Kidney (tissue), 14 donors: ENCODE data around the gene WNT3A. TPM values are rescaled to one million over a fixed set of nuclear protein-coding genes. Genes with fewer than 3 reads are reported as not detected.

Source experiments
- DNase-seq, 5 donors: peaks; one replicate each; pipeline ENCODE4 v3.0.0-alpha.2; 2013 to 2020
- FAIRE-seq: peaks from 2 replicates; lab custom pipeline; 2012; peaks lifted over from hg19 to GRCh38; lab: Jason Lieb, UNC
- H3K27ac ChIP-seq, 2 donors: one replicate each; pipeline ENCODE4 v1.7.0; 2013; ENCODE audit warnings: low read depth in 2 of 2, low read length in 2 of 2, inconsistent platforms in 1 of 2
- H3K27me3 ChIP-seq: one replicate; pipeline ENCODE4 v1.7.1; 2013; ENCODE audit warnings: low read length, inconsistent platforms; ENCODE audit not compliant: control insufficient read depth, insufficient read depth
- H3K36me3 ChIP-seq, 3 donors: one replicate each; pipeline versions ENCODE4 v1.7.0 to v1.7.1; 2013; ENCODE audit warnings: low read length in 3 of 3, control low read depth in 1 of 3, inconsistent platforms in 1 of 3; ENCODE audit not compliant: insufficient read depth in 3 of 3, control insufficient read depth in 2 of 3
- H3K4me1 ChIP-seq, 3 donors: one replicate each; pipeline versions ENCODE4 v1.7.0 to v1.7.1; 2013; ENCODE audit warnings: low read length in 3 of 3, inconsistent platforms in 1 of 3, low read depth in 1 of 3; ENCODE audit not compliant: control insufficient read depth in 2 of 3, insufficient read depth in 2 of 3
- H3K4me3 ChIP-seq, 3 donors: one replicate each; pipeline versions ENCODE4 v1.7.0 to v1.8.1; 2013; ENCODE audit warnings: low read length in 3 of 3, control low read depth in 1 of 3, inconsistent platforms in 1 of 3
- H3K9ac ChIP-seq, 3 donors: one replicate each; pipeline versions ENCODE4 v1.7.0 to v1.7.1; 2013; ENCODE audit warnings: low read length in 3 of 3, control low read depth in 1 of 3, inconsistent platforms in 1 of 3
- H3K9me3 ChIP-seq, 3 donors: one replicate each; pipeline versions ENCODE4 v1.7.0 to v1.7.1; 2013; ENCODE audit warnings: low read length in 3 of 3, control low read depth in 1 of 3, inconsistent platforms in 1 of 3; ENCODE audit not compliant: control insufficient read depth in 2 of 3, insufficient read depth in 1 of 3
- CTCF ChIP-seq: IDR thresholded peaks from 3 replicates; pipeline ENCODE4 v1.5.1; 2012; ENCODE audit warnings: mild to moderate bottlenecking, moderate library complexity, borderline replicate concordance; ENCODE audit not compliant: insufficient read depth; ENCODE audit errors: extremely low read depth
- intact Hi-C: fragments of 100-400 bp; cut with DNase I; formaldehyde crosslinking; loops from one replicate; pipeline ENCODE4 v1.11.1; 2022
- polyA plus RNA-seq: library from polyadenylated mRNA; stranded (reverse); fragments of 350-450 nt; fragmentation: Illumina TruSeq; extraction: RNeasy Lipid Tissue Mini Kit (QIAGEN cat#74804); gene quantifications from one replicate; pipeline ENCODE4 v1.2.3, GENCODE V29; 2014; ENCODE audit warnings: low read depth, low replicate concordance; ENCODE audit not compliant: insufficient read depth
- total RNA-seq: library from RNA; stranded (reverse); fragmentation: NEBNext Ultra II Directional; extraction: Animal tissue kit (Norgen Biotek cat#: 25700); gene quantifications from one replicate; pipeline ENCODE4 v1.2.1, GENCODE V29; 2021
- donor health status: control.
- donor health status: control.
- donor health status: control.
- donor health status: control.
- donor health status: control.
- donor health status: DM: yes; HTN: yes; CAD: no.
- donor health status: Normal renal cell carcinoma (clear cell type).

WNT3A gene
- total and polyA plus RNA-seq, 2 donors from 2014 or later, result not detected

GRCh38 chr1:228045405-228045804 lies 38.6 kb downstream of the WNT3A start:
- no peak overlapping the region for H3K9ac ChIP-seq
- intact Hi-C loops, result no loop called here
- no peaks in the 10 kb centered on the region for H3K4me1 ChIP-seq
- TF ChIP-seq CTCF, result no peak
- no peaks in the 10 kb centered on the region for H3K27me3 ChIP-seq
- H3K9me3 ChIP-seq, result peaks cover 0 to 1% (median 0%) of the 10 kb centered on the region in 3 donors
- H3K36me3 ChIP-seq, result no peaks in the 10 kb centered on the region
- no peak overlapping the region for H3K4me3 ChIP-seq
- FAIRE-seq (no peak), DNase-seq (no peak)
- no peak overlapping the region for H3K27ac ChIP-seq

GRCh38 chr1:228045871-228046270 lies 39.1 kb downstream of the WNT3A start:
- Histone ChIP-seq H3K27ac (no peak overlapping the region), H3K4me3 (no peak overlapping the region), H3K9ac (no peak overlapping the region), H3K4me1 (no peaks in the 10 kb centered on the region), H3K36me3 (no peaks in the 10 kb centered on the region), H3K27me3 (no peaks in the 10 kb centered on the region), H3K9me3 (peaks cover 0 to 1% (median 0%) of the 10 kb centered on the region in 3 donors)
- intact Hi-C loops, result no loop called here
- FAIRE-seq (no peak), DNase-seq (no peak)
- TF ChIP-seq CTCF, result no peak

- H3K27ac ChIP-seq, result no peak overlapping the region
- H3K4me3 ChIP-seq, result no peak overlapping the region
- H3K4me1 ChIP-seq, result no peaks in the 10 kb centered on the region
- H3K9me3 ChIP-seq, result peaks cover 0 to 1% (median 0%) of the 10 kb centered on the region in 3 donors
- DNase-seq (no peak), FAIRE-seq (no peak)
- no peaks in the 10 kb centered on the region for H3K27me3 ChIP-seq
- H3K9ac ChIP-seq, result no peak overlapping the region
- intact Hi-C loops, result no loop called here
- H3K36me3 ChIP-seq, result no peaks in the 10 kb centered on the region
- no peak for TF ChIP-seq CTCF
Observed at GRCh38 chr1:228046421-228047182, 39.8 kb downstream of the WNT3A start.

- Histone ChIP-seq H3K9me3 (peaks cover 0 to 1% (median 0%) of the 10 kb centered on the region in 3 donors), H3K36me3 (no peaks in the 10 kb centered on the region), H3K4me1 (no peaks in the 10 kb centered on the region), H3K4me3 (no peak overlapping the region), H3K27me3 (no peaks in the 10 kb centered on the region), H3K9ac (no peak overlapping the region), H3K27ac (no peak overlapping the region)
- no peak for TF ChIP-seq CTCF
- no peak for FAIRE-seq
- no peak for DNase-seq
- intact Hi-C loops, result no loop called here
Observed at GRCh38 chr1:228047183-228047466, 40.3 kb downstream of the WNT3A start.
